Measurements from ENCODE around the gene IL1R2.
A peak's percentile ranks its signal among the peaks of the same experiment; 100 is the strongest.

IL1R2 gene

DNA sequence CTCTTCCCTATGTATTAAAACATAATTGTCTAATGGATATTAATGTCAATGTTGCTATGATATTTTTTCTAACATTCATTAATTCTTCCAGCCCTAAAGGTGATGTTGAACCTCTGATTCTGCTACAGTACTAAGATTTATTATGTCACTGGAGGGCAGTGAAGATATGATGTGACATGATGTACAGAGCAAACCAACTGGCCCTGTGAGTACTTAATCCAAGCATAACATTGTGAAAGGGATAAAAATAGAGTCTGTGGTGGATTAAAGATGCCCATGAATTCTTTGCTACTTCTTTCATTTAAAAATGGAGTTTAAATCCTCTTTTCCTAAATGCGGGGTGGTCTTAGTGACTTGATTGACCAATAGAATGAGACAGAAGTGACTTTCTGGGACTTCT, 51.8 kb downstream of the IL1R2 start:
- no peak for DNase-seq (ENCODE audit: low read depth)

DNA sequence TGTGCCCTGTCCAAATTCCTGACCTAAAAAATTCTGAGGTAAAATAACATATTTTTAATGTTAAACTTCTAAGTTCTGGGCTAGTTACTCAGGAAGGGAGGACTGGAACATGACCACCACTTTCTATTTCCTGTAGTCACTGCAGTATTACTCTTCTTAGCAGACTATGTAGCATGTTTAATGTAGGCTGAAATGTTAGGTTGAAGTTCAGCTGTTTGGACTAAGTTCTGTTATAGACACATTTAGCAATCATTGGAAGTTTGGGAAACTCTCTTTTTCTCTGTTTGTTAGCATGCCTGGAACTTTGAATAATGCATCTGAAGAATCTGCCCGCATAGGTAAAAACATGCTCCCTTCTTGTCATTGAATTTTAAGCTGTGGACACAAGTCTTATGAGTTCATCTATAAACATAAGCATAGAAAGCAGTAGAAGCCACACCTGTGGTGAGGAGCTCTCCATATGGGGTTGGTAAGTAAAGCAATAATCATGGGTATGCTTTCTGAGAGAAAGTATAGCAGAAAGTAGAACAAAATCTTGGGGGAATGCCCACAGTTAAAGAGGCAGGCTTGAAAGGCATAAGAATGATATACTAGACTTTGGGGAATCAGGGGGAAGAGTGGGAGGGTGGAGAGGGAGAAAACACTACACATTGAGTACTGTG, 52.6 kb downstream of the IL1R2 start:
- DNase-seq (ENCODE audit: low read depth) = no peak

DNA sequence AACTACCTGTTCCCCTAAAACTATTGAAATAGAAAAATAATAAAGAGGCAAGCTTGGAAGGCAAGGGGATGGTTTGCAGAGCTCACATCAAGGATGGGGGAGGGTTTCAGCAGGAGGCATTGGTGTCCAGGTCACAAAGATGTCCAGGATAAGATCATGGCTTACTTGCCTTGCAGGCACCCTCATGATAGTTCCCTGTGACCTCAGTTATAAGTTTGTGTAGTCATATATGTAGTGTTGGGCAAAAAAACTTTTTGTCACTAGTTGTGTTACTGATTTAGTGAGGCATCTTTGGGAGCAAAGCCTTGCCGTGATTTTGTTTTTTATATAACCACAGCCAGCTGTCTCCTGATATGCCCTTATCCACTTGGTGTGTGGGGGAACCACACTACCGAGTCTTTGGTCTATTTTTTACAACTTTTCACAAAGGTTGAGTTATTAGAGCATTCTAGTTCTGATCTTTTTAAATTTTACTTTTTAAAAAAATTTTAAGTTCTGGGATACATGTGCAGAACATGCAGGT, 53.3 kb downstream of the IL1R2 start:
- no peak for DNase-seq (ENCODE audit: low read depth)

DNA sequence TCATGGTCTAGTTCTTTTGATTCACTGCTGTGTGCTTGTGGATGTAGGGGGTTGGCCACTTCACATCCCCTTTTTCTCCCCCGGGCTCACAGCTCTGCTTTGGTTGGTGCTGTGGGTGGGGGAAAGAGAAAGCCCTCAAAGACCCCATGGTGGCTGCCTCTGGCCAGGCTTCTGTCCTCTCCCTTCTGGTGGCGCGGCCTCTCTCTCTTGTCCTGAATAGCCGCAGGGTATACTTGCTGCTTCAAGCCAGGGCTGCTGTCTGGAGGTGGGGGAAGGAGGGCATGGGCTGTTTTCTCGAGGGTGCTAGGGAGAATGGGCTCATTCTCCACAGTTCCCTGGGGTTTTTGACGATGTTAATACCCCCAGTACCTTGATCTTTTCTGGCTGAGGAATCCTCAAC, 53.9 kb downstream of the IL1R2 start:
- no peak for DNase-seq (ENCODE audit: low read depth)

DNA sequence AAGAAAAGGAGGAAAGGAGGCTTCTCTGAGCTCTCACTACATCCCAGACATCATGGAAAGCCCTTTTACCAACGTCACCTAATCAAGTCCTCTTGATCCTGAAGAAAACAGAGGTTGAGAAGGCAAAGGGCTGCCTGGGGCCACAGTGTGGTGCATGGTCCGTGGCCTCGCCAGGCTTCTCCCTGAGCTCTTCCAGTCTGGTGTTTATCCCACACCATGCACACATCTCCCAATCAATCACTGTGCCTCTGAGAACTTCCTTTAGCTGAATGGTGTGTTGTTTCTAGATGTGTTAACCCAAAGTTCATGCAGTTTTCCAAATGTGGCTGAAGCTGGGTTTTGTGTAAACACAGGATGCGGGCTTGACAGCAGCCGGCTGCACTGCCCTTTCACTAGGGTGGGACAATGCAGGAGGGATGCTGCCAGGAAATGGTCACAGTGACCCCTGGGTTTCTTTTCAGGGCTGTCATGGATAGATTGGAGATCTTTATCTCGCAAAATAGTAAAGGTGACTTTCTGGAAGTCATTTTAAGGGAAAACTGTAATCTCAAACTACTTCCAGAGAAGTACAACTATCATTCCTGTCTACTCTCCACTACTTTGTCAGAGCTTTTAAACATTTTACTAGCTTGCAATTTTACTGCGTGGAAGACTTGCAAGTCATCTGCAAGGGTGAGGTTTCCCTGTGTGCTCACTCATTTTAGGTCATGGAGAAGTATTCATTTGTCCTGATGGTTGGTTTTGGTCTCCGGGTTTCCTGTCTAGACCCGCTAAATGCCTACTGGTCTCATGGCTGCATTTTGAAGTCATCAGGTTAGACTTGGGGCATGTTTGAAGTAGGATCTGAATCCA, 54.6 kb downstream of the IL1R2 start:
- no peak for DNase-seq (ENCODE audit: low read depth)

DNA sequence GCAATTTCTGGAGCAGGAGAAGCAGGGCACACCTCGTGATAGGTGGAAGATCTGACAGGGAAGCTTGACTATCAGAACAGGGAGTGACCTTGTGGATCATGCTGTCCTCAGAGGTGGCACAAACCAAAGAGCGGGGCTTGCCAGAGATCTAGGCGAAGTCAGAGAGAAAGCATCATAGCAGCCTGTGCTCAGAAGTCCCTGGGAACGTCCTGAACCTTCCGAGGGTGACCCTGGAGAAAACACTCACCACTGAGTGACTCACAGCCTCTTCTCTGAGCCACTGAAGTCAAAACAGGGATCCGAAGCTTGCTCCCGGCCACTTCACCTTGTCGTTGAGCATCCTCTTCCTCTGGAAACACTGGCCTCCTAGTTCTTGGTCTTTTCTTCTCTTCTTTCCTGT, 56.7 kb downstream of the IL1R2 start:
- DNase-seq (ENCODE audit: low read depth) = no peak

DNA sequence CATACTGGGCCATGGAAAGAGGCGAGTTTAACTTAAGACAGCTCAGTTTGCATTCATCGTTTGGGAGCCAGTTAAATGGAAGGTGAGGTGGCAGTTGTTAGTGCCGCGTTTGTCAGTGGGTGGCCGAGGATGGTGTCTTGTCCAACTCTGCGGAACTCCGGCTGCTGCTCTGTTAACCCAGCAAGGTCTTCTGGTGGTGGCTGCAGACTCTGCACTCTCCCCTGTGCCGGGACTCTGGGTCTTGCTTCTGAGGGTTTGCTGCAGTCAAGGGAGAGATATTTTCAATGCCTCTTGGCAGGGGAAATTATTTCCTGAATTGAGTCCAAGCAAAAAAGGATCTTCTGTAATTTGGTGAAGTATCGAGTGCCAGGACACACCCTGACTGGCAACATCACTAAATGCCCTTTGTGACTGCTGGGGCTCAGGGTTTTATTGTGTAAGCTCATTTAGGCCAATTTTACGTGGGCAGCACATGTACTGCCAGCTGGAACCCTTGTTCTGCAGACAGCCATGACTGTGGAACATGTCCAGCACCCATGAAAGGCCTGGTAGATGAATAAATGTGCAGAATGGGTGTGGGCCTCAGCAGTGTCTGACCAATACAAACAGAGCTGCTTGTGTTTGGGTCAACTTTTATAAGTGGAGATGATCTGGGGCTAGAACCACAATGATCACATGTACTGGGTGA, 58.1 kb downstream of the IL1R2 start:
- DNase-seq (ENCODE audit: low read depth) = peak; percentile 67

DNA sequence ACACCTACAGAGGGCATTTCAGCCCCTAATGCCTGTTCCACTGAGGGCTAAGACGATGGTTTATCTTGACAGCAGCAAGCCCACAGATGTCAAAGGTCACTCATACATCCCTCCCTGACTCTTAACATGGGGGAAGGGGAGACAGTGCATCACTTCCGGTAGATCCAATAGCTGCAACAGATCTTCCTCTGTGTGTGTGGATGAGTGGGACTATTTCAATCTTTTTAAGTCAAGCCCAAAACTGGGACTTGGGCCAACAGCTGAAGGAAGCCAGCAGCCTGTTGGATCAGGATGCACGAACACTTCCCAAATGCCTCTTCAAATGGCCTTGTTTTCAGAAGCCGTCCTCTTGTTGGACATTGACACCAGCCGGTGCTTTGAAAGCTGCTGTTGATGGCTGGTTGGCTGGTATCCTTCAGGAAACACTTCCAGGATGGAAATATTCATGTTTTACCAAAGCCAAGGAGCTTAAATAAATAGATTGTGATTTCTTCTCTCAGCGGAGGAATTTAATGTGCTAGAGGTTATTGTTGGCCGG, 59.2 kb downstream of the IL1R2 start:
- DNase-seq (ENCODE audit: low read depth) = peak; percentile 84

DNA sequence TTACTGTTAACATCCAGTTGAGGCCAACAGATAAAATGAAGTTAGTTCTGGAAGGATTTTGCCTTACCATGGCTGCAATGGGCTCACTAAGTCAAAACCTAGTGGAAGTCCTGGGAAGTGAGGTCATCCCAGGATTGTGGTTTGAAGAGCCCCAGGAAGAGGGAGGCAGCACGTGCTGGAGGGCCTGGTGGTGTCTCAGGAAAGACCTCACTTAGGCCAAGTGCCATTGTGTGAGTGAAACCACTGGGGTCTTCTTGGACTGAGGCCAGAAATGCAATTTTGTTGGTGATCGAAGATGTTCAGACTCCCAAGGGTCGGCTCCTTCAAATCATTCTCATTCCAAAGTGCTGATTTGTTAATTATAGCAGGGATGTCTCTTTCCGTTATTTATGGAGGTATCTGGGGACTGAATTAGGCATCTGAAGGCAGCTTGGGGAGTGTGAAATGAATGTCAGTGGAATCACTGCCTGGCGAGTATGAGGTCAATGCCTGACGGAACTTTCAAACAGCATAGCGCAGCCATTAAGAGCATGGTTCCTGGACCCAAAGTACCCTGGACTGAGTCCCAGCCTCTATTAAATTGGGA, 60.0 kb downstream of the IL1R2 start:
- no peak for DNase-seq (ENCODE audit: low read depth)

DNA sequence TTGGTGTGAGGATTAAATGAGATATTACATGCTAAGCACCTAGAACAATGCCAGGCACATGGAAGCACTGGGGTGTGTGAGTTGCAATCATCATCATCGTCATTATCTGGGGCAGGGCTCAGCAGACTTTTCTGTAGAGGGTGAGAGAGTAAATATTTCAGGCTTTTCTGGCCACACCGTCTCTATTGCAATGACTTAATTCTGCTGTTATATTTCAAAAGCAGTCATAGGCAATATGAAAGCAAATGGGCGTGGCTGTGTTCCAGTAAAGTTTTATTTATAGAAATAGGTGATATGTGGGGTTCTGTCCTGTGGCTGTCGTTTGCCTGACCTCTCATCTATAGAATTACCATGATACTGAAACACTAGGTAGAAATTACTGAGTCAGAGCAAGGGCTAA, 60.6 kb downstream of the IL1R2 start:
- DNase-seq (ENCODE audit: low read depth) = no peak

DNA sequence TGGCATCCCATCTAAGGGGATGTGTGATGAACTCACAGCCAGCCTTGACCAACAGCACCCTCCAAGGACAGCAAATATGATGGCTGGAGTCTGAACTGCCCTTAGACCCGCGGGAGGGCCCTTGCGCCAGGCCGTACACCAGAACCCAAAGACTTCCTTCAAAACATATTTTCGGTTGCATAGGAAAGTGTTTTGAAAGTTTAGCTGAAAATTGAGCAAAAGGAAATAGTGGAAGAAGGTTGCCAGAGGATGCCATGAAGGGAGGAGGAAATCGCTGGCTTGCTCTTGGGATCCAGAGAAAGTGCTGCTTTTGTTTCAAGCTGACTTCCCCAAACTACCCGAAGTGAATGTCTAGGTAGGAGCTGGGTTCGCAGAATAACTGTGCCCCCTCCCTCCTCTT, 61.3 kb downstream of the IL1R2 start:
- DNase-seq (ENCODE audit: low read depth) = no peak

DNA sequence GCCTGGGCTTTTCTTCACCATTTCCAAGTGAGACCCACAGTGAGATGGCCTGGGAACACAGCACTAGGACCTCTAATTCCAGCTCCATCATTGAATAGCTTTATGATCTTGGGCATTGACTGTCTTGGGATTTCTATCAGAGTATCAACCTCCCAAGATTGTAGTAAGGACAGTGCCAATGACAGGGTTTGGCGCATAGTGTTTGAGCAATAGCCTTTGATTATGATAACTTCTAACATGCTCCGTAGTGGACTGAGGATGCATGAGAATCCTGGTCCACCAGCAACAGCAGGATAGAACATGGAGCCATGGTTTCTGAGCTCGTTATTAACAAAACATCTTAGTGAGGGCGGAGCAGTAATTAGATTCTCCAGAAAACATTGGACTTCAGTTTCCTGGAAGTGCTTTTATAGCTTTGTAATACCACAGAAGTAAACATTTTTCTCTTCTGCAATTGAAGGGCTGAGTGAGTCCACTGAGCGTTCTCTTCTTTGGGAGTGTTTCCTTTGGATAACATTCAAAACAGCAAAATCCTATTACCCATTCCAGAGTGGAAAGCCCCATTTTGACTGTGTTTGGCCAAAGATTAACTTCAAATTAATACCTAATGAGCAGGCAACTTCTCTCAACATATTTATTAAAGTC, 63.7 kb downstream of the IL1R2 start:
- peak; percentile 71 for DNase-seq (ENCODE audit: low read depth)

DNA sequence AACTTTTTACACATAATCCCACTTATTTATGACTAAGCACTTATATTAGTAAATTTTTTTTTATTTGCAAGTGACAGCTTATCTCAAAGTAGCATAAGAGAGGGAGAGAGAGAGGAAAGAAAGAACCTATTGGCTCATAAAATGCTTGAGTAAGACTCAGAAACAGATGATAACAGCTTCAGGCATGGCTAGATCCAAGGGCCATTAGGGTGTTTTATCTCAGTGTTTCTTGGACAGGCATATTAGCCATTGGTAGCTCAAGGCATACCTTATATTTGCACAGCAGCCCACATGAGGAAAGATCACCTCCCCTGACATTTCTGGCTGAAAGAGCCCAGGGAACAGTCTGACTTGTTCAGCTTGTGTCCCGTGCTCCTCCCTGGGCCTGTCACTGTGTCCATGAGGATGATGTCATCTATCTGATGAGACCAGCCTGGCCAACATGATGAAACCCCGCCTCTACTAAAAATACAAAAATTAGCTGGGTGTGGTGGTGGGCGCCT, 64.4 kb downstream of the IL1R2 start:
- DNase-seq (ENCODE audit: low read depth) = no peak

DNA sequence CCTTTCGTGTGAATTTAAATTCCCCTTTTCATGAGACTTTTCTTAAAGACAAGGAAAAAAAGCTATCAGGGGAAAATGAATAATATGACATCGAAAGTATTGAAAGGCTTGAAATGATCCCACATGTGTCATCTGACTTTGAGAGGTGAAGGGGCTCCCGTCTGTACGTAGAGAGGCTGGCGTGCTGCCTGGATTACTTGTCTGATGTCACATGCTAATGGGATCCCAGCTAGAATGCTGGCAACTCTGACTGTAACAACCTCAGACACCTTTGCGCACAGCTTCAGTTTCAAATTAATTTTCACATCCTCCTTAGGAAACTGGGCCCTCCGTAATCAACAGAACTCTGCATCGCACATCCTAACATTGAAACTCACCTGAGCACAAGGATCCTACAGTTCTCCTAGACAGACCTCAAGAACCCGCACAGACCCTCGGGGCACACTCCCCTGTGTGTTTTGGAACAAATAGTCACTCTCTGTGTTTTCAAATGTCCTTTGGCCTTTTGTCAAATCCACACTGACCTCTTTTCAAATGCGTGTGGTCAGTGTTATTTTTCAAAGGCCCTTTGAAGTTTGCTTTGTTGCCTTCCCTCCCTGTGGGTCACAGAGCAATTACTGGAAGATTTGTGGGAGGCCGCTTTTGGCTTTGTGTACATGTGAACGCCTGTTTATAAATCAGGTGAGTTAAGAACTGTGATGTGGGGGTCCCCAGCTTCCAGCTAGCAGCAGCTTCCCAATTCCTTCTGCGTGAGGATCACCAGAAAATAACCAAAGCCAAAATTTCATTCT, 65.9 kb downstream of the IL1R2 start:
- no peak for DNase-seq (ENCODE audit: low read depth)

DNA sequence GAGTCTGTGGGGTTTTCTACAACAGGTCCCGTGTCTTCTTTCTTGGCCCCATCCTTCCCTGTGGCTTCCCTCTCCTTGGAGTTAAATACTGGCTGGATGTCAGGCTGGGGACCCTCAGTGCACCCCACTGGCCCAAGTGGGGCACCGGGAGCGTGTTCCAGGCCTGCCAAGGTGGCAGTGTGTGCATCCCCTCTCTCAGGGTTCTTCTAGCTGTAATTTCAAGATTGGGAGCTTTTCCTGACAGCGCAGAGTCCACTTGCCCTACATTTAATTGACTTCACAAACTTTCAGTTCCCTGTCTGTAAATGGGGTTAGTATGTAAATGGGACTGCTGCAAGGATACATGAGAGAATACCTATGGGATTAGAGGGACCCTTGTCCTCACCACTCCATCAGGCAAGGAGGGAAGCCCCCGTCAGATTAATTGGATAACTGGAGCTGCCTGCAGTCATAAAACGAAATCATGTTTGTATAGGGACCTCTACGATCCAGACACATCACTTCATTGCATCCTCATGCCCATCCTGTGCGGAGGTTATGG, 66.6 kb downstream of the IL1R2 start:
- DNase-seq (ENCODE audit: low read depth) = no peak

DNA sequence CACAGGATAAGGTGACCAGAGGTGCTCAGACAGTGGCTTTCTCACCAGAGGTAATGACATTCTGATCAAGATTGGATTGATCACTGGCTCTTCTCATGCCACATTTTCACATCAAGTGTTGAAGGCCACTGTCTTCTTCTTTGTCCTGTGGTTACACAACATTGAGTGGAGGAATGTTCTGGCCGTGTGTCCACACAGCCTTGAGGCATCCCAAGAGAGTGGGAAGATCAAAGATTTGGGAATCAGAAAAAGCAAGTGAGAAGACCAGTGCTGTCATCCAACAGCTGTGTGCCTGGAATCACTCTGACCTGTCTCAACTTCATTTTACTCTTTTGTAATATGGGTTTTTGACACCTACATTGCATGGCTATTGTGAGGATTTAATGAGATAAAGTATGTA, 67.4 kb downstream of the IL1R2 start:
- DNase-seq (ENCODE audit: low read depth) = no peak

DNA sequence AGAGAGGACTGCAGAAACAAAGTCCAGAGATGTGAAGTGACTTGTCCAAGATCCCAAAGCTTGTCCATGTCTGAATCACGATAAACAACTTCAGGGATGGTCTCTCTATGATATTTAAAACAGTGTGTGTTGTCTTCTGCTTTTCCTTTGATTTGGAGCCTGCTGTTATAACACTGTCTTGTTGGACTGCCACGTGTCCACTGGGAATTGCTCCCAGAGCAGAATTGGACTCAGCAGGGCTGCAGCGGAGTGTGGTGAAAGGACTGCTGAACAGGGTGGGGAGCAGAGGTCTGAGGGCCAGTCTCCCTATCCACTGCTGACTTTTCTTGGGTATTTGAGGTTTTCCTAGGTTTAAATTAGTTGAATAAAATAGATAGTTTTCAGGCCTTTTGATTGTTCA, 68.3 kb downstream of the IL1R2 start:
- no peak for DNase-seq (ENCODE audit: low read depth)

DNA sequence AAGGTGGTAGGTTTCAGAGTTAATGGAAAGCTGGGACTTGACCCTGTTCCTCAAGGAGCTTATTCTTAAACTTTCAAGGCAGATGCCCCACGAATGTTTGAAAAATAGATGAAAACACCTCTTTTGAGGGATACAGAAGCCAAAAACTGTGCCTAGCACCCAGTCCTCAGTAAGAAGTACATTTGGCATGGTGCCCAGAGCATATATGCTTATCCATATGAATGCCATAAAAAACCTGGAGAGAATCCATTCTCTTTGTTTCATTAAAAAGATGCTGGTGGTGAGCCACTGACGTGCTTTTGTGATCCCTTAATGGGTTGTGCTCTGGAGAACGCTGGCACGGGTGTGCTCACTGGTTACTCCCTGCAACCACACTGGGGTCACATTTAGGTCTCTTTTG, 69.0 kb downstream of the IL1R2 start:
- no peak for DNase-seq (ENCODE audit: low read depth)

DNA sequence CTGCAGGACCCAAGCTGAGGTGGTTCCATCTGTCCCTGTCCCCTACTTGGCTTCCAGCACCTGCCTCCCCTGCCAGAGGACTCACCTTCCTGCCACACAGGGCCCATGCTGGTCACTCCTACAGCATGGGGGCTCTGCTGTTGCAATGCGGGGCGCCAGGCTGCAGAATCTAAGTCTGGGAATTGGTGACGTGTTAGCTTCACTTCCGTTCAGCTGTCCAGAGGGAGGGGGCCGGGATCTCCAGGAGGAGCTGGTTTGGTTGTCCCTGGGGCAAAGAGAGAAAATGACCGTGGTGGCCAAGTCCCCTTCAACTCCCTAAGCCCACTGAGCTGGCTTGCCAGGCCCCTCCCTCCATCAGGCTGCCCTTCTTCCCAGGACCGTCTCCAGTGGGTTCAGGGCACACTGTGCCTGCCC, 69.5 kb downstream of the IL1R2 start:
- DNase-seq (ENCODE audit: low read depth) = no peak

Measured in stromal cell of bone marrow (primary cell).